B cell (primary cell): Measurements from ENCODE around the gene FARP1. TPM values are rescaled to one million over a fixed set of nuclear protein-coding genes. Genes with fewer than 3 reads are reported as not detected.

Source experiments
- ATAC-seq: fragments of 200-7000 bp; cut with Tn5 transposase; one replicate; pipeline ENCODE4 v1.10.0; 2021; ENCODE audit warnings: low read depth, mild to moderate bottlenecking, moderate number of reproducible peaks, moderate library complexity
- CTCF ChIA-PET: fragments of 350-600 bp; sonication (Branson Sonifier 250); formaldehyde crosslinking; loops from one replicate; lab custom pipeline; 2021; ENCODE audit warnings: antibody characterized with exemption, inconsistent platforms; lab: Charles Lee
- POLR2A ChIA-PET: fragments of 350-600 bp; sonication (Branson Sonifier 250); formaldehyde crosslinking; loops from one replicate; lab custom pipeline; 2021; ENCODE audit warnings: antibody characterized with exemption; lab: Charles Lee
- DNase-seq: peaks from one replicate; pipeline ENCODE4 v3.0.0; 2013
- H2AFZ ChIP-seq: 2 replicates; pipeline ENCODE4 v1.6.1; 2012; ENCODE audit warnings: mild to moderate bottlenecking, low read depth, low read length; ENCODE audit not compliant: insufficient read depth, poor library complexity, severe bottlenecking
- H3K27ac ChIP-seq, 2 donors: 1 replicate in 1 of 2; 2 replicates in 1 of 2; pipeline ENCODE4 v1.5.1; 2012 to 2013; ENCODE audit warnings: low read length in 2 of 2, mild to moderate bottlenecking in 2 of 2, moderate library complexity in 1 of 2
- H3K27me3 ChIP-seq, 4 experiments: fragments of 200-600 bp in 1 of 4; sonication (generic) in 1 of 4; replicated peaks in 1 of 4; 1 replicate in 2 of 4; 2 replicates in 2 of 4; pipeline versions ENCODE4 v1.6.1 to v1.7.0; 2013 to 2016; ENCODE audit warnings: low read length in 3 of 4, mild to moderate bottlenecking in 2 of 4, mixed read lengths in 1 of 4, moderate library complexity in 1 of 4; ENCODE audit not compliant: insufficient read depth in 4 of 4, control insufficient read depth in 3 of 4; ENCODE audit errors: control extremely low read depth in 1 of 4
- H3K36me3 ChIP-seq, 2 experiments: replicated peaks in 1 of 2; 1 replicate in 1 of 2; 2 replicates in 1 of 2; pipeline versions ENCODE4 v1.6.1 to v1.7.1; 2013; ENCODE audit warnings: low read length in 1 of 2; ENCODE audit not compliant: insufficient read depth in 2 of 2, control insufficient read depth in 1 of 2; ENCODE audit errors: control extremely low read depth in 1 of 2, extremely low read depth in 1 of 2
- H3K4me1 ChIP-seq, 2 donors: fragments of 200-600 bp in 1 of 2; sonication (generic) in 1 of 2; 1 replicate in 1 of 2; 2 replicates in 1 of 2; pipeline versions ENCODE4 v1.5.1 to v1.6.1; 2013 to 2017; ENCODE audit warnings: low read length in 2 of 2; ENCODE audit not compliant: control insufficient read depth in 2 of 2, insufficient read depth in 2 of 2
- H3K4me2 ChIP-seq: replicated peaks from 2 replicates; pipeline ENCODE3; 2012; ENCODE audit warnings: mild to moderate bottlenecking, low read depth, low read length; ENCODE audit not compliant: poor library complexity, severe bottlenecking
- H3K4me3 ChIP-seq, 5 experiments: fragments of 200-600 bp in 1 of 5; sonication (generic) in 1 of 5; 1 replicate in 3 of 5; 2 replicates in 2 of 5; pipeline versions ENCODE4 v1.5.1 to v1.7.0; 2011 to 2016; ENCODE audit warnings: low read length in 4 of 5, mild to moderate bottlenecking in 4 of 5, low read depth in 2 of 5, control low read depth in 1 of 5, moderate library complexity in 1 of 5; ENCODE audit not compliant: insufficient read depth in 1 of 5; ENCODE audit errors: control extremely low read depth in 1 of 5, extremely low read depth in 1 of 5
- H3K79me2 ChIP-seq: fragments of 200-600 bp; sonication (generic); one replicate; pipeline ENCODE4 v1.6.0; 2016; ENCODE audit warnings: low read length; ENCODE audit not compliant: control insufficient read depth, insufficient read depth
- H3K9ac ChIP-seq: fragments of 200-600 bp; sonication (generic); 2 replicates; pipeline ENCODE4 v1.6.1; 2017; ENCODE audit warnings: mild to moderate bottlenecking, low read length, moderate library complexity
- H3K9me3 ChIP-seq, 3 donors: one replicate each; pipeline versions ENCODE4 v1.6.1 to v1.7.1; 2013; ENCODE audit warnings: low read length in 2 of 3; ENCODE audit not compliant: control insufficient read depth in 2 of 3, insufficient read depth in 1 of 3; ENCODE audit errors: control extremely low read depth in 1 of 3
- H4K20me1 ChIP-seq: 2 replicates; pipeline ENCODE4 v1.6.0; 2012; ENCODE audit warnings: mild to moderate bottlenecking, low read length; ENCODE audit not compliant: insufficient read depth, control insufficient read depth, poor library complexity, severe bottlenecking
- H3K27ac Mint-ChIP-seq: one replicate; pipeline ENCODE4 v1.8.0; 2021; ENCODE audit warnings: mixed read lengths
- H3K27me3 Mint-ChIP-seq: one replicate; pipeline ENCODE4 v1.8.0; 2021; ENCODE audit warnings: mixed read lengths
- H3K4me1 Mint-ChIP-seq: one replicate; pipeline ENCODE4 v1.8.0; 2021; ENCODE audit warnings: mixed read lengths
- H3K4me3 Mint-ChIP-seq: one replicate; pipeline ENCODE4 v1.8.0; 2021; ENCODE audit warnings: mixed read lengths
- H3K9me3 Mint-ChIP-seq: one replicate; pipeline ENCODE4 v1.8.0; 2022; ENCODE audit warnings: mixed read lengths; ENCODE audit not compliant: insufficient read depth
- CTCF ChIP-seq: fragments of 200-600 bp; IDR thresholded peaks from one replicate; pipeline ENCODE4 v1.8.0; 2022; ENCODE audit warnings: antibody characterized with exemption, mild to moderate bottlenecking
- EZH2 ChIP-seq: IDR thresholded peaks from 2 replicates; pipeline ENCODE4 v1.6.1; 2012; ENCODE audit warnings: borderline replicate concordance, low read depth, mild to moderate bottlenecking, moderate library complexity, low read length; ENCODE audit not compliant: insufficient read depth, poor library complexity, severe bottlenecking
- WGBS: methylation state at CpG from one replicate; pipeline ENCODE4 v1.1.5; 2013; ENCODE audit warnings: missing lambda C conversion rate; ENCODE audit not compliant: insufficient coverage; 5-methylcytosine and 5-hydroxymethylcytosine counted together
- intact Hi-C: fragments of 100-400 bp; cut with micrococcal nuclease; formaldehyde crosslinking; loops from one replicate; pipeline ENCODE4 v1.10.0; 2022
- polyA plus RNA-seq: library from polyadenylated mRNA; depleted of rRNA; stranded (reverse); fragments of >200 nt; gene quantifications from 2 replicates; pipeline ENCODE4 v1.2.3, GENCODE V29; 2012
- total RNA-seq, 2 donors: library from RNA; stranded (reverse); fragments of 120-200 nt in 1 of 2; gene quantifications; 1 replicate in 1 of 2; 2 replicates in 1 of 2; pipeline versions ENCODE4 v1.2.3 to v1.2.4, GENCODE V29; 2013 to 2022

Gene FARP1
- total and polyA plus RNA-seq, 2 donors (not counting 1 experiment from before 2014, with no cell fraction given) = 0.15 to 1.5 TPM

GRCh38 chr13:98094678-98095266, 48.1 kb upstream of the FARP1 start:
- Histone ChIP-seq H3K4me2 (no peak overlapping the region), H4K20me1 (no peaks in the 10 kb centered on the region), H3K79me2 (no peaks in the 10 kb centered on the region), H3K4me1 (no peaks in the 10 kb centered on the region), H3K36me3 (no peaks in the 10 kb centered on the region), H3K27me3 (no peaks in the 10 kb centered on the region), H3K9me3 (peaks cover 0 to 14% (median 0%) of the 10 kb centered on the region in 3 donors), H3K27ac (no peak overlapping the region), H2AFZ (no peak overlapping the region), H3K9ac (no peak overlapping the region), H3K4me3 (no peak overlapping the region)
- ChIA-PET CTCF (no interaction called here), POLR2A (no interaction called here)
- ATAC-seq = no peak
- no peak for DNase-seq
- no peaks in the 10 kb centered on the region for H3K9me3 Mint-ChIP-seq
- no peaks in the 10 kb centered on the region for H3K4me1 Mint-ChIP-seq
- intact Hi-C loops = no loop called here
- peaks cover 13% of the 10 kb centered on the region for H3K27me3 Mint-ChIP-seq
- no peak overlapping the region for H3K27ac Mint-ChIP-seq
- TF ChIP-seq EZH2 (no peak), CTCF (no peak)
- 65% methylated on average over 5 of the region's 6 CpGs for WGBS
- no peak overlapping the region for H3K4me3 Mint-ChIP-seq

- no peaks in the 10 kb centered on the region for H3K9me3 Mint-ChIP-seq
- no peaks in the 10 kb centered on the region for H3K79me2 ChIP-seq
- no peak overlapping the region for H3K4me3 Mint-ChIP-seq
- no peak for DNase-seq
- H3K36me3 ChIP-seq = no peaks in the 10 kb centered on the region
- no peaks in the 10 kb centered on the region for H4K20me1 ChIP-seq
- H3K27me3 Mint-ChIP-seq = peaks cover 13% of the 10 kb centered on the region
- H3K27ac Mint-ChIP-seq = no peak overlapping the region
- intact Hi-C loops = no loop called here
- H3K9me3 ChIP-seq = peaks cover 0 to 10% (median 0%) of the 10 kb centered on the region in 3 donors
- H3K4me3 ChIP-seq = no peak overlapping the region
- WGBS = 69% methylated on average over 4 of the region's 5 CpGs
- ChIA-PET POLR2A (no interaction called here), CTCF (no interaction called here)
- no peak overlapping the region for H2AFZ ChIP-seq
- no peak for TF ChIP-seq EZH2
- TF ChIP-seq CTCF = no peak
- ATAC-seq = no peak
- no peak overlapping the region for H3K9ac ChIP-seq
- no peaks in the 10 kb centered on the region for H3K4me1 ChIP-seq
- no peak overlapping the region for H3K27ac ChIP-seq
- no peaks in the 10 kb centered on the region for H3K4me1 Mint-ChIP-seq
- no peak overlapping the region for H3K4me2 ChIP-seq
- no peaks in the 10 kb centered on the region for H3K27me3 ChIP-seq
Observed at GRCh38 chr13:98096059-98096458, 46.8 kb upstream of the FARP1 start.
